Nucleus accumbens (tissue), 56 donors: ENCODE measurements around the gene MGAT5B.

Experiments used
- DNase-seq, 56 donors: peaks; one replicate each; lab custom pipeline; 2025; lab: John Stamatoyannopoulos, UW

Gene MGAT5B

GRCh38 chr17:76996741-76997694 lies 128.8 kb downstream of the MGAT5B start:
- no peak for DNase-seq

GRCh38 chr17:76997981-76998531 lies 129.9 kb downstream of the MGAT5B start:
- no peak for DNase-seq

DNA sequence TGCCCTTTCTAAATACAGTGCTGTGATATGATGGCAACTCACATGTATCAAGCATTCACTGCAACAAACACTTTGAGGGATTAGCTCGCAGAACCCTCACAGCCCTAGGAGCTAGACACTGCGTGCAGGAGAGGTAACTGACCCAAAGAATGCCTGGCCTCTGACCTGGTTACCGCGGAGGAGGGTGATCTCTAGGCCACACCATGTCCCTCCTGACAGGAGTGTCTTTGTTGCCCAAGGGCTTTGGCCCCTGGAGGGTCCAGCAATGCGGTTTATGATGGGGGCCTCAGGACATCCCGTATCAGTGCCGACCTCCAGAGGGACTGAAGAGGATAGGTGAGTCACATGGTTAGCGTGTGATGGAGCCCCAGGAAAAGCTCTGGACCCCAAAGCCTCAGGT lies 130.6 kb downstream of the MGAT5B start:
- DNase-seq, result no peak
